ENCODE data around the gene TAGLN.

DNA sequence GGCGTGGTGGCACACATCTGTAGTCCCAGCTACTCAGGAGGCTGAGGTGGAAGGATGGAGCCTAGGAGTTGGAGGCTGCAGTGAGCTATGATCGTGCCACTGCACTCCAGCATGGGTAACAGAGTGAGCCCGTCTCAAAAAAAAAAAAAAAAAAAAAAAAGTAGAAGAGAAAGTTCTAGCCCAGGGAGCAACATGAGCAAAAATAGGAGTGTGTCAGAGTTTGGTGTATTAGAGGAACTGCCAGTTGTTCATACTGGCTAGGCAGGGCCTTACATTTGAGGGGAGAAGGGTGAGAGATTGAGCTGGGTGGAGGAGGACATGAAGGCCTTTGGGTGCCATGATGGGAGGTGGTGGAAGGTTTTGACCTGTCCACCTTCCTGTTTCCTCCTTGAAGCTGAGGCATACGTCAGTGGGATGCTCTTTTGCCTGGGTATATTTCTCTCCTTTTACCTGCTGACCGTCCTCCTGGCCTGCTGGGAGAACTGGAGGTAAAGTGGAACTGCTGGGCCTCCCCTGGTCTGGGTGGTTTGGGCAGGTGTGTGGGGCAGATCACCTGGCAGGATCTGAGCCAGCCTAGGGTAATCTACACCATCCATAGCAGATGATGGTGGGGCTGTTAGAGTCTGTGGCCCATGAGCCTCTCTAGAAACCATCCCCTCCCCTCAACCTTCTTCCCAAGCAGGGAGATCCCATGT lies 13.3 kb upstream of the TAGLN start:
- TF ChIP-seq CTCF (IDR thresholded peaks at IDR 0.05) (no peak), POLR2A (IDR thresholded peaks at IDR 0.05) (no peak)

Measured in right lobe of liver (tissue), 4 donors.